Adrenal gland (tissue), 12 donors: Measurements from ENCODE around the gene CDC27. TPM values are rescaled to one million over a fixed set of nuclear protein-coding genes. Genes with fewer than 3 reads are reported as not detected.

Experiments
- DNase-seq, 7 donors: peaks; one replicate each; pipeline ENCODE4 v3.0.0-alpha.2; 2019 to 2020
- H3K27ac ChIP-seq, 5 donors: fragments of 200-600 bp; sonication (generic) in 4 of 5; 1 replicate in 3 of 5; 2 replicates in 2 of 5; pipeline versions ENCODE4 v1.5.1 to v1.8.0; 2016 to 2020; ENCODE audit warnings: mild to moderate bottlenecking in 1 of 5
- H3K27me3 ChIP-seq: fragments of 200-600 bp; 2 replicates; pipeline ENCODE4 v1.8.0; 2021
- H3K36me3 ChIP-seq, 2 donors: fragments of 200-600 bp; replicated peaks in 1 of 2; 1 replicate in 1 of 2; 2 replicates in 1 of 2; pipeline versions ENCODE4 v1.5.1 to v1.8.0; 2018 to 2022
- H3K4me1 ChIP-seq, 2 donors: fragments of 200-600 bp; replicated peaks in 1 of 2; 1 replicate in 1 of 2; 2 replicates in 1 of 2; pipeline versions ENCODE4 v1.5.1 to v1.8.0; 2018 to 2021
- H3K4me3 ChIP-seq, 4 donors: fragments of 200-600 bp; sonication (generic) in 3 of 4; one replicate each; pipeline ENCODE4 v1.5.1; 2016 to 2018
- H3K9me3 ChIP-seq, 3 donors: fragments of 200-600 bp; sonication (generic) in 1 of 3; replicated peaks in 1 of 3; 1 replicate in 2 of 3; 2 replicates in 1 of 3; pipeline versions ENCODE4 v1.5.1 to v1.8.0; 2016 to 2021
- POLR2A ChIP-seq, 2 donors: fragments of 450-650 bp; IDR thresholded peaks; one replicate each; pipeline ENCODE4 v1.6.1; 2017; ENCODE audit warnings: antibody characterized with exemption in 2 of 2, mild to moderate bottlenecking in 2 of 2, moderate library complexity in 1 of 2
- WGBS, 4 donors: extraction: QIAGEN DNeasy Blood & Tissue Kit in 2 of 4; methylation state at CpG; one replicate each; pipeline versions ENCODE4 v1.1.5 to v1.1.7; 2013 to 2017; 5-methylcytosine and 5-hydroxymethylcytosine counted together
- intact Hi-C, 2 donors: fragments of 100-400 bp; cut with DNase I; formaldehyde crosslinking; loops; one replicate each; pipeline versions ENCODE4 v1.14.1 to v1.15.0; 2022 to 2023
- polyA plus RNA-seq, 3 donors: library from polyadenylated mRNA; stranded (reverse); fragments of 200-250 nt in 2 of 3; fragments of 350-450 nt in 1 of 3; fragmentation: Illumina TruSeq in 1 of 3; extraction: RNeasy Lipid Tissue Mini Kit (QIAGEN cat#74804) in 1 of 3; gene quantifications; one replicate each; pipeline ENCODE4 v1.2.3, GENCODE V29; 2013 to 2014
- total RNA-seq, 9 donors: library from RNA; depleted of rRNA in 4 of 9; stranded (reverse); fragments of >200 nt in 4 of 9; fragments of 120-200 nt in 1 of 9; fragmentation: NEBNext Ultra II Directional in 1 of 9; extraction: Animal tissue kit (Norgen Biotek cat#: 25700) in 1 of 9; gene quantifications; one replicate each; pipeline versions ENCODE4 v1.1.0 to v1.2.4, GENCODE V29; 2013 to 2023
- TF ChIP-seq, protein P1 (sequence below), 6 experiments: fragments of 450-650 bp in 4 of 6; fragments of 200-600 bp in 2 of 6; sonication (generic) in 1 of 6; IDR thresholded peaks; 1 replicate in 5 of 6; 2 replicates in 1 of 6; pipeline versions ENCODE4 v1.5.1 to v1.8.0; 2016 to 2021; ENCODE audit warnings: antibody characterized with exemption in 6 of 6, mild to moderate bottlenecking in 2 of 6, moderate library complexity in 1 of 6
- donor health status: healthy with polysubstance abuse.
- donor health status: Bipolar disorder and iron deficiency.
- donor health status: DM: yes; HTN: yes; CAD: no.
- donor health status: DM: no; HTN: no; CAD: no.
- donor health status: DM: no; HTN: no; CAD: no.
- donor health status: DM: yes; HTN: yes; CAD: no.

CDC27 gene
- total and polyA plus RNA-seq, 12 donors = 13.5 to 153 (median 73.2) TPM

DNA sequence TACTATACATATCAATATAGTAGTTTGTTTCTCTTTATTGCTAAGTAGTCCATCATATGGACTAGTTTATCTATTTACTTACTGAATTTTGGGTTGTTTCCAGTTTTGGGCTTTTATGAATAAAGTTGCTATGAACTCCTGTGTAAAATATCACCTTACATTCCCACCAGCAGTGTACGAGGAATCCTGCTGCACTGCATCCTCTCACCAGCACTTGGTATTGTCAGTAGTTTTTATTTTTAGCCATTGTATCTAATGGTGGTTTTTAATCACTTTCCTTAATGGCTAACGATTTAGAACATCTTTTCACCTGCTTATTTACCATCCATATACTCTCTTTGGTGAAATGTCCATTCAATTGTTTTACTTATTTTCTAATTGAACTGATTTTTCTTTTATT, 24.0 kb downstream of the CDC27 start:
- WGBS, 4 donors = 81 to 90% (median 90%) methylated on average over 2 of the region's 2 CpGs
- intact Hi-C loops = no loop called here
- peaks cover 0 to 29% of the 10 kb centered on the region in 2 donors for H3K36me3 ChIP-seq

DNA sequence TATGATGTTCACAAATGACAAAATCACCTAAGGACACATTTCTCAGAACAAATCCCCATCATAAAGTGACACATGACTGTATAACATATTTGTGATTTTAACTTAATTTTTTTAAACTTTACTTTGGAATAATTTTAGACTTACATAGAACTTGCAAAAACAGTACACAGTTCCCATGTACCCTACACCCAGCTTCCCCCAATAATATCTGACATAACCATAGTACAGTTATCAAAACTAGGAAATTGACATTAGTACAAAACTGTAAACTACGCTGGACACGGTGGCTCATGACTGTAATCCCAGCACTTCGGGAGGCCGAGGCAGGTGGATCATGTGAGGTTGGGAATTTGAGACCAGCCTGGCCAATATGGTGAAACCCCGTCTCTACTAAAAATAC, 24.8 kb downstream of the CDC27 start:
- H3K27me3 ChIP-seq = no peaks in the 10 kb centered on the region
- intact Hi-C loops = no loop called here
- WGBS, 4 donors = 96 to 98% (median 98%) methylated on average over 5 of the region's 5 CpGs
- H3K9me3 ChIP-seq = no peaks in the 10 kb centered on the region
- H3K4me3 ChIP-seq = no peak overlapping the region
- peaks cover 0 to 21% of the 10 kb centered on the region in 2 donors for H3K4me1 ChIP-seq
- no peak for TF ChIP-seq POLR2A (IDR thresholded peaks at IDR 0.05)
- TF ChIP-seq, protein P1, sequence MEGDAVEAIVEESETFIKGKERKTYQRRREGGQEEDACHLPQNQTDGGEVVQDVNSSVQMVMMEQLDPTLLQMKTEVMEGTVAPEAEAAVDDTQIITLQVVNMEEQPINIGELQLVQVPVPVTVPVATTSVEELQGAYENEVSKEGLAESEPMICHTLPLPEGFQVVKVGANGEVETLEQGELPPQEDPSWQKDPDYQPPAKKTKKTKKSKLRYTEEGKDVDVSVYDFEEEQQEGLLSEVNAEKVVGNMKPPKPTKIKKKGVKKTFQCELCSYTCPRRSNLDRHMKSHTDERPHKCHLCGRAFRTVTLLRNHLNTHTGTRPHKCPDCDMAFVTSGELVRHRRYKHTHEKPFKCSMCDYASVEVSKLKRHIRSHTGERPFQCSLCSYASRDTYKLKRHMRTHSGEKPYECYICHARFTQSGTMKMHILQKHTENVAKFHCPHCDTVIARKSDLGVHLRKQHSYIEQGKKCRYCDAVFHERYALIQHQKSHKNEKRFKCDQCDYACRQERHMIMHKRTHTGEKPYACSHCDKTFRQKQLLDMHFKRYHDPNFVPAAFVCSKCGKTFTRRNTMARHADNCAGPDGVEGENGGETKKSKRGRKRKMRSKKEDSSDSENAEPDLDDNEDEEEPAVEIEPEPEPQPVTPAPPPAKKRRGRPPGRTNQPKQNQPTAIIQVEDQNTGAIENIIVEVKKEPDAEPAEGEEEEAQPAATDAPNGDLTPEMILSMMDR (IDR thresholded peaks at IDR 0.05) = no peak
- H3K27ac ChIP-seq = no peak overlapping the region
- no peak for DNase-seq
- H3K36me3 ChIP-seq = peaks cover 0 to 36% of the 10 kb centered on the region in 2 donors

More for the DNA sequence above, 24.0 kb downstream of the CDC27 start:
- Histone ChIP-seq H3K4me3 (no peak overlapping the region), H3K9me3 (no peaks in the 10 kb centered on the region), H3K4me1 (peaks cover 0 to 27% of the 10 kb centered on the region in 2 donors), H3K27me3 (no peaks in the 10 kb centered on the region), H3K27ac (no peak overlapping the region)
- TF ChIP-seq, protein P1 (IDR thresholded peaks at IDR 0.05) = no peak
- TF ChIP-seq POLR2A (IDR thresholded peaks at IDR 0.05) = no peak
- DNase-seq = no peak

DNA sequence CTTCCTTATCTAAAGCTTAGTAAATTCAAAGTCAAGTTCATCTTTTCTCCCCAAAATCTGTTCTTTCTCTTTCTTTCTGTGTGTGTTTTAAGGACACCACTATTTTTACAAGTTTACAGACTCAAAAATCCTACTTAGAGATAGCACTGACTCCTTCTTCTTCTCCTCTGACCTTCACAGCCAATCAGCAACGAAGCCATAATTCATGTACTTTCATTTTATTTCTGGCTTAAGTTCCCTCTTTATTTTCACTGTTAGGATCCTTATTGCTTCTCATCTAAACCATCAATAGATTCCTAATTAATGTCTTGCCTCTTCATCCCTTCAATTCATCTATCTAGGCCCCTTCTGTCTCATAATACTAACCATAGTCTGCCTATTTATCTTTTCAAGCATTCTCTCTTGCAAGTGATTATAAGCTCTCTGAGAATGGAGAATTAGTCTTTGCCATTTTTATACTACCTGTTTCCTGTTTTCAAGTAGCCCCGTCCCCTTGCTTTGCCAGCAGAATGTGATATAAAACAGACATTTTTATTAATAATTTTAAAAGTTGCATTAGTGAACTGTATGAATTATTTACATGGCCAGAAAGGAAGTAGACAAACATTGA, 27.0 kb downstream of the CDC27 start:
- 25 to 35% (median 30%) methylated on average over 2 of the region's 2 CpGs for WGBS, 4 donors
- intact Hi-C loops = no loop called here
- peaks cover 0 to 29% of the 10 kb centered on the region in 2 donors for H3K36me3 ChIP-seq

DNA sequence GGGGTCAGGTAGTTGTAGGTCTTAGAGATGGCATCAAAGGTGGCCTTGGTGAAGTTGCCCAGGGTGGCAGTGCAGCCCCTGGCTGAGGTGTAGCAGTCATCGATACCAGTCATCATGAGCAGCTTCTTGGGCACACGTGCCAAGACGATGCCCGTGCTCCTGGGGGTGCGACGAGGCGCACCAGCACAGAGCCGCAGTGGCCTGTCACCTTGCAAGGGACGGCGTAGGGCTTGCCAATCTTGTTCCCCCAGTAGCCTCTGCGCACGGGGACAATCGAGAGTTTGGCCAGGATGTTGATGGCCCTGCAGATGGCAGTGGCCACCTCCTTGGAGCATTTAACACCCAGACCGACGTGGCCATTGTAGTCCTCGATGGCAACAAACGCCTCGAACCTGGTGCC, 29.8 kb downstream of the CDC27 start:
- intact Hi-C loops = no loop called here
- Histone ChIP-seq H3K4me1 (peaks cover 0 to 21% of the 10 kb centered on the region in 2 donors), H3K9me3 (no peaks in the 10 kb centered on the region), H3K4me3 (no peak overlapping the region), H3K27ac (no peak overlapping the region), H3K27me3 (no peaks in the 10 kb centered on the region), H3K36me3 (peaks cover 0 to 50% of the 10 kb centered on the region in 2 donors)
- DNase-seq = no peak
- TF ChIP-seq, protein P1 (IDR thresholded peaks at IDR 0.05) = no peak
- no peak for TF ChIP-seq POLR2A (IDR thresholded peaks at IDR 0.05)
- WGBS, 4 donors = 93 to 98% (median 95%) methylated on average over 3 to 18 of the region's 18 CpGs

More for the DNA sequence above, 27.0 kb downstream of the CDC27 start:
- Histone ChIP-seq H3K4me3 (peak overlapping the region in 1 of 4 donors; percentile 12), H3K27ac (peak overlapping the region in 2 of 5 donors; percentile 28 to 43), H3K27me3 (no peaks in the 10 kb centered on the region), H3K4me1 (peaks cover 0 to 21% of the 10 kb centered on the region in 2 donors), H3K9me3 (no peaks in the 10 kb centered on the region)
- no peak for DNase-seq
- TF ChIP-seq POLR2A (IDR thresholded peaks at IDR 0.05) = no peak
- TF ChIP-seq, protein P1 (IDR thresholded peaks at IDR 0.05) = no peak
